ENCODE results near the gene MRPL58.
"Not testable (repeated sequence)": the region's sequence is repeated elsewhere in the genome, so short reads cannot be mapped to it uniquely, and the experiment has no call there.

Gene MRPL58

GRCh38 chr17:75013092-75013559 is 656 bp downstream of the MRPL58 start:
- DNase-seq (ENCODE audit: low spot score) = no peak

GRCh38 chr17:75019146-75019545 is 6.7 kb downstream of the MRPL58 start:
- no peak for DNase-seq (ENCODE audit: low spot score)

- DNase-seq (ENCODE audit: low spot score) = no peak
These were observed 7.2 kb downstream of the MRPL58 start for GRCh38 chr17:75019710-75020109.

GRCh38 chr17:75020331-75021110 is 8.1 kb downstream of the MRPL58 start:
- no peak for DNase-seq (ENCODE audit: low spot score)

GRCh38 chr17:75024686-75025397 is 12.4 kb downstream of the MRPL58 start:
- DNase-seq (ENCODE audit: low spot score) = no peak

- DNase-seq (ENCODE audit: low spot score) = not testable (repeated sequence)
These were observed 12.9 kb downstream of the MRPL58 start for GRCh38 chr17:75025398-75025734.

GRCh38 chr17:75026650-75027049 is 14.2 kb downstream of the MRPL58 start:
- DNase-seq (ENCODE audit: low spot score) = not testable (repeated sequence)

GRCh38 chr17:75030161-75030560 is 17.7 kb downstream of the MRPL58 start:
- DNase-seq (ENCODE audit: low spot score) = no peak

GRCh38 chr17:75031972-75032719 is 19.7 kb downstream of the MRPL58 start:
- DNase-seq (ENCODE audit: low spot score) = peak; percentile 51

- DNase-seq (ENCODE audit: low spot score) = no peak
These were observed 20.3 kb downstream of the MRPL58 start for GRCh38 chr17:75032720-75033280.

GRCh38 chr17:75033346-75034235 is 21.1 kb downstream of the MRPL58 start:
- peak; percentile 75 for DNase-seq (ENCODE audit: low spot score)

GRCh38 chr17:75034236-75034908 is 21.9 kb downstream of the MRPL58 start:
- peak; percentile 80 for DNase-seq (ENCODE audit: low spot score)

- peak; percentile 95 for DNase-seq (ENCODE audit: low spot score)
These were observed 24.3 kb downstream of the MRPL58 start for GRCh38 chr17:75036643-75037268.

GRCh38 chr17:75039238-75039637 is 26.8 kb downstream of the MRPL58 start:
- DNase-seq (ENCODE audit: low spot score) = no peak

- DNase-seq (ENCODE audit: low spot score) = no peak
These were observed 29.3 kb downstream of the MRPL58 start for GRCh38 chr17:75041656-75042280.

- DNase-seq (ENCODE audit: low spot score) = not testable (repeated sequence)
These were observed 31.3 kb downstream of the MRPL58 start for GRCh38 chr17:75043789-75044188.

- DNase-seq (ENCODE audit: low spot score) = no peak
These were observed 32.2 kb downstream of the MRPL58 start for GRCh38 chr17:75044716-75045115.

GRCh38 chr17:75045946-75046406 is 33.5 kb downstream of the MRPL58 start:
- DNase-seq (ENCODE audit: low spot score) = not testable (repeated sequence)
